HG02571 (cell line): ENCODE results near the gene GLIPR1.
"Not testable (repeated sequence)": the region's sequence is repeated elsewhere in the genome, so short reads cannot be mapped to it uniquely, and the experiment has no call there.

Experiments
- ATAC-seq: cut with Tn5 transposase; IDR thresholded peaks from one replicate; pipeline ENCODE4 v1.9.1; 2021; ENCODE audit warnings: mild to moderate bottlenecking, moderate library complexity; ENCODE audit not compliant: unreplicated experiment

GLIPR1 gene

GRCh38 chr12:75509621-75510020, 29.1 kb downstream of the GLIPR1 start:
- no peak for ATAC-seq

GRCh38 chr12:75511116-75512048, 30.8 kb downstream of the GLIPR1 start, which contains the start of gene KRR1:
Gene KRR1, minus strand, starts transcription at chr12:75511609. Its CDS starts 12 bp downstream, at chr12:75511597.
- ATAC-seq = peak; percentile 99

DNA sequence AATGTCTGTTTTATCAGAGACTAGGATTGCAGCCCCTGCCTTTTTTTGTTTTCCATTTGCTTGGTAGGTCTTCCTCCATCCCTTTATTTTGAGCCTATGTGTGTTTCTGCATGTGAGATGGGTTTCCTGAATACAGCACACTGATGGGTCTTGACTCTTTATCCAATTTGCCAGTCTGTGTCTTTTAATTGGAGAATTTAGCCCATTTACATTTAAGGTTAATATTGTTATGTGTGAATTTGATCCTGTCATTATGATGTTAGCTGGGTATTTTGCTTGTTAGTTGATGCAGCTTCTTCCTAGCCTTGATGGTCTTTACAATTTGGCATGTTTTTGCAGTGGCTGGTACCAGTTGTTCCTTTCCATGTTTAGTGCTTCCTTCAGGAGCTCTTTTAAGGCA, 40.7 kb downstream of the GLIPR1 start:
- ATAC-seq = not testable (repeated sequence)

DNA sequence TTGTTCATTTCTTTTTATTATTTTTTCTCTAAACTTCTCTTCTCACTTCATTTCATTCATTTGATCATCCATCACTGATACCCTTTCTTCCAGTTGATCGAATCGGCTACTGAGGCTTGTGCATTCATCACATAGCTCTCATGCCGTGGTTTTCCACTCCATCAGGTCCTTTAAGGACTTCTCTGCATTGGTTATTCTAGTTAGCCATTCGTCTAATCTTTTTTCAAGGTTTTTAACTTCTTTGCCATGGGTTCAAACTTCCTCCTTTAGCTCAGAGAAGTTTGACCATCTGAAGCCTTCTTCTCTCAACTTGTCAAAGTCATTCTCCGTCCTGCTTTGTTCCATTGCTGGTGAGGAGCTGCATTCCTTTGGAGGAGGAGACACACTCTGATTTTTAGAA, 41.6 kb downstream of the GLIPR1 start:
- not testable (repeated sequence) for ATAC-seq

DNA sequence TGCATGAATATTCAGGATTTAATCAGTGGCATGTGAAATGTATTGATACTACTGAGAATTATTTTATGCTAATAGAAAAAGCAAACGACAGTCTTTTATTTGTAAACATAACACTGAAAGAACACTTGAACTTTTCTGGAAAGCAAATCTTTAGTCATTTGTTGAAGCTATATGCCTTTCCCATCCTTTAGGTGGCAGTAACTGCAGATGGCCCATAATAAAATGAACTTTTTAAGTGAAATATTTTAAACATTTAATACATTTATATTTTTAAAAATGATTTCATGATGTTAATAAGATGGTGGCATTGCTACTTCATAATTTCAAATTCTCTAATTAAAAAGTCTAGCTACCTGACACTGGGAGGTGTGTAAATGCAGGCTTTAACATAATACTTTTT, 44.7 kb downstream of the GLIPR1 start:
- ATAC-seq = no peak

DNA sequence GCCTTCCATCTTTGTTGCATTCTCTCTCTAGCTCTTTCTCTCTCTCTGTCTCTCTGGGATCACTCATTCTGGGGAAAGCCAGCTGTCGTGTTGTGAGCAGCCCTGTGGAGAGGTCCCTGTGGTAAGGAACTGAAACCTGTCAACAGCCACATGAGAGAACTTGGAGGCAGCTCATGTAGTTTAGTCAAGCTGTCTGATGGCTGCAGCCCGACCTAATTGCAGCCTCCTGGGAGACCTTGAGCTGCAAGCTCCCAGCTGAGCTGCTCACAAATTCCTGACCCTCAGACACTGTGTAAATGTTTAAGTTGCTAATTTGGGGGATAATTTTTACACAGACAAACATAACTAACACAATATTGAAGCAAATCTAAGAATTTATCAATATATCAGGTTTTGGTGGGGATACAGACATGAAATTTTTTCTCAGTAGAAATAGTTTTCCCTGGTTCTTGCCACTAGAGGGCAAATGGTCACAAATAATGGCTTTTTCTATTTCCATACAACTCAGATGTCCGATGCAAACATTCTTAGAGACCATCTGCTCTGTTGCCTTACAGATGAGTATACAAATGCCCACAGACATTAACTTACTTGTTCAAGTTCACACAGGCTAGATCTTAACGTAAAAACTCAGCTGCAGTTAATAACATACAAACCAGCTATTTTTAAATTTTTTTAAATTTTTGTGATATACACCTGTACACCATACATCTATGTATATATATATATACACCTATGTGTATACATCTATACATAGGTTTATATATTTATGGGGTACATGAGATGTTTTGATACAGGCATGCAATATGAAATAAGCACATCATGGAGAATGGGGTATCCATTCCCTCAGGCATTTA, 46.3 kb downstream of the GLIPR1 start:
- peak; percentile 83 for ATAC-seq

- ATAC-seq = no peak
Measured at GRCh38 chr12:75528272-75528671, 47.7 kb downstream of the GLIPR1 start.

- no peak for ATAC-seq
Measured at GRCh38 chr12:75528692-75529091, 48.1 kb downstream of the GLIPR1 start.

GRCh38 chr12:75529316-75529715, 48.8 kb downstream of the GLIPR1 start:
- ATAC-seq = no peak

GRCh38 chr12:75529826-75530225, 49.3 kb downstream of the GLIPR1 start:
- no peak for ATAC-seq

DNA sequence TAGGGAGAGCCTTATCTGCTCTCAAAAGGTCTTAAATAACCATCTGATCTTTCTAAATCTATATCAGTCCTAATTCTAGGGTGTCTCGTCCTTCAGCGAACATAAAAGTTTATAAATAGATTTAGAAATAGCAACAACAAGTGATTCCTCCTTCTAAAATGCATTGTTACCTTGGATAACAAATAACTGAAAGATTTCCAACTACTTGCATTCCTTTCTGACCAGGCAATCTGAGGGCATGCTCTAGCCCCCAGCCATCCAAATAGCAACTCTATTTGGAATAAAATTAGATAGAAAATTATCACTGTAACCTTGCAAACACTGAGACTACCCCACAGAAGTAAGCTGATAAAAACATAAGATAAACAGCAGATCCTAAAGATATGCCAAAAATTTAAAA, 52.7 kb downstream of the GLIPR1 start:
- ATAC-seq = no peak

- no peak for ATAC-seq
Measured at GRCh38 chr12:75539889-75540288, 59.3 kb downstream of the GLIPR1 start.

- ATAC-seq = no peak
Measured at GRCh38 chr12:75542942-75543341, 62.4 kb downstream of the GLIPR1 start.

DNA sequence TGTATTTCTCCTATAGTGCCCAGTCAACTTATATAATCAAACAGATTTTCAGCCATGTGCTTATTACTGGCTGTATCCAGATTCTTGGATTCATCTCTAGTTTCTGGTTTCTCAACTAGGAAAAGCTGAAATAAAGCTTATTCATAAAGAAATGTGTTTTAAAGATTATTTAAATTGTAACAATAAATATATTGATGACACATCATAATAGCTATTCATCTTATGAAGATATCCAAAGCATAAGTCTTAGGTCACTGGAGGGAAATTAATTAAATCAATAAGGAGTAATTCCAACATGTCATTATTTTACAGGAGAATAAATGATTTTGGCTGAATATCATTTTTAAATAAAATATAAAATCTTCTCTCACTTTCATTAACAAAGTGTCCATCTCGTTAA, 63.0 kb downstream of the GLIPR1 start:
- no peak for ATAC-seq

GRCh38 chr12:75545636-75546035, 65.1 kb downstream of the GLIPR1 start:
- ATAC-seq = no peak

- ATAC-seq = no peak
Measured at GRCh38 chr12:75548879-75549278, 68.3 kb downstream of the GLIPR1 start.

DNA sequence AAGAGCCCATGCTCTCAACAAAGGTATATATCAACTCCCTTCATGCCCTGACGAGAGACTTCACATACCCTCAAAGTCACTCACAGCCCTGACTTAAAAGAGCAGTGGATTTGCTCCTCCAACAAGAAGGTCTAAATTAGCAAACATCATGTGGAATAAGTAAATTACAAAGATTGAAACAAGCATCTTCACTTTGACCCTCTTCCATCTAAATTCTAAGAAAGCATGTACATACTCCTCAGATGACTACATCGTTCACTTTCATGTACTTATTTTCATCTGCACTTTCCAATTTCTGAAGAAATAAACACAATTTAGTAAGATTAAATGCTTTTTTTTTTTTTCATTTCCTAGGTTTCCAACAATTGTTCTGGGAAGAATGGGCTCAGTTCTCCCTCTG, 69.4 kb downstream of the GLIPR1 start:
- ATAC-seq = no peak

DNA sequence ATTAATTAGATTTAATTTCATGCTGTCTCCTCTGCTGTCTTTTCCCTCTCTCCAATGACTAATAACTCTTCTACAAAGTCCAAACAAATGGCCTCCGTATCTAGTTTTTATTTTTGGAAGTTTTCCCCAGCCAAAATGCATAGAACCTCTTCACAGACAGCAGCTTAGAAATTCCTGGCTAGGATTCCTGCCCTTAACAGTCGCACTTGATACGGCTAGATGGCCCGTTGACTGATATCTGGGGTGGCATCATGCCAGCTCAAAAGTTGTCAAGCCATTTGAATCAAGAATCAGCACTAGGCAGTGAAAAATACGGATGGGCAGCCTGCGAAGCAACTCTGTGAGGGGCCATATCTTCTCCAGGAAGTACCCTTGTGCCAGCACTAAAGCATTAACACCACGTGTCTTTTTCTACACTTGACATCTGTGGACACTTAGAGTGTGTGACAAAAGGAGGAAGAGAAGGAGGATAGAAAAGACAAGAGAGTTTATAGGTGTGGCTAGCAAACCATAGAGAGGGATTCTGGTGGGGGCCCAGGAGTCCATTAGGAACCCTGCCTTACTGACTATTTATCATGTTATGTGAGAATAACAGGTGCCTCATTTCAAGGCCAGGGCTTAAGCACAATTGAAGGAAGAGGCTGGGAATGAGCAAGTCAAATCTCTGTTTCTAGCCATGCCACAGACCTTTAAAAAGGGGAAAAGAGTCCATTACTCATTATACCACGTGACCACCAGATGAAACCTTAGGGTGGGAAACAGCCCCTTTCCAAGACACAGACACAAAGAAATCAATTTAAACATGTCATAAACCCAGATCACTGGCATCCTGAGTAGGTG, 70.1 kb downstream of the GLIPR1 start:
- no peak for ATAC-seq

DNA sequence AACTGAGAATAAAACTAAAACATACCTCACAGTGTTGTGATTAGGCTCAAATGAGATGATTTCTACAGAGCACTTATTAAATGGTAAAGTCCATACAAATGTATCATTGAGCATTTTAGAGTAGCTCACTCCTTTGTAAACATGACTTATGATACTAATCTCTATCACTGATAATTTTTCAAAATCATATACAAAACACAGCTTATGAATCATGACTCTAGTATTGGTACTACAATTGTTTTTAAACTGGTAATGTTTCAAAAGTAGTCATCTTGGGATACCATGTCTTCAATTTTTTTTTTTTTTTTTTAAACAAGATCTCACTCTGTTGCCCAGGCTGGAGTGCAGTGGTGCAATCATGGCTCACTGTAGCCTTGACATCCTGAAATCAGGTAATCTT, 70.9 kb downstream of the GLIPR1 start:
- ATAC-seq = no peak

DNA sequence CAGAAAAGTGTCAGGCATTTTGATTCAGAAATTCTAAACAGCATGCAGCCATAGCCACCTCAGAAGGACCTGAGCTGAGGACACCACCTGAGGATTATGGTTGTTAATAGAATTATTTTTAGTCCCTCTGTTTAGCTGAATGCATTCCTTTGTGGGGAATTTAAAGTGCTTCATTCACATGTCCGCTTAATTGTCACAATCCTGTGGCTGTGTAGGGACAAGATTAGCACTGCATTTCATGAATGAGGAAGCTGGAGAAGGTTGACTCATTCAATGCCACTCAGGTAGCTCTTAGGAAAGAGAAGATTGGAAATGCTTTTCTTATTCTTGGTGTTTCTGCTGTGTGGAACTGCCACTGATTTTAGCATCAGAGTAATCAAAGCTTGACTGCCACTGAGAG, 72.8 kb downstream of the GLIPR1 start:
- ATAC-seq = no peak
